Omental fat pad (tissue), 4 donors: ENCODE results near the gene PRPF31. TPM values are rescaled to one million over a fixed set of nuclear protein-coding genes. Genes with fewer than 3 reads are reported as not detected.
A peak's percentile ranks its signal among the peaks of the same experiment; 100 is the strongest.

Experiments
- ATAC-seq: fragments of 150-250 bp; one replicate; pipeline ENCODE4 v1.9.1; 2016; ENCODE audit warnings: mild to moderate bottlenecking, moderate library complexity; ENCODE audit not compliant: low FRiP score
- DNase-seq: peaks from one replicate; pipeline ENCODE4 v3.0.0-alpha.2; 2019; ENCODE audit warnings: low spot score
- CTCF ChIP-seq, 3 donors: fragments of 450-650 bp; IDR thresholded peaks; one replicate each; pipeline ENCODE4 v1.5.1; 2016 to 2017; ENCODE audit warnings: antibody characterized with exemption in 3 of 3, mild to moderate bottlenecking in 3 of 3, moderate library complexity in 2 of 3
- total RNA-seq, 4 donors: library from RNA; depleted of rRNA; stranded (reverse); fragments of >200 nt; gene quantifications; one replicate each; pipeline ENCODE4 v1.1.0, GENCODE V29; 2016

Gene PRPF31
- total RNA-seq, 4 donors from 2014 or later = 33.8 to 50.1 (median 39.7) TPM

GRCh38 chr19:54136086-54136863, 20.7 kb downstream of the PRPF31 start:
- no peak for TF ChIP-seq CTCF (IDR thresholded peaks at IDR 0.05)
- ATAC-seq (peak; percentile 1), DNase-seq (no peak)

- DNase-seq (peak; percentile 89), ATAC-seq (peak; percentile 96)
Observed at GRCh38 chr19:54136864-54137698, 21.5 kb downstream of the PRPF31 start.

GRCh38 chr19:54137699-54138488, 22.3 kb downstream of the PRPF31 start, which contains the start of gene CNOT3:
CNOT3 (plus strand) TSS chr19:54137762; CDS start chr19:54142979, 5,217 bp downstream.
- ATAC-seq (no peak), DNase-seq (no peak)
- TF ChIP-seq CTCF (IDR thresholded peaks at IDR 0.05) = no peak

More at GRCh38 chr19:54136864-54137698, 21.5 kb downstream of the PRPF31 start:
- no peak for TF ChIP-seq CTCF (IDR thresholded peaks at IDR 0.05)

- DNase-seq (no peak), ATAC-seq (no peak)
- no peak for TF ChIP-seq CTCF (IDR thresholded peaks at IDR 0.05)
Observed at GRCh38 chr19:54138489-54139256, 23.1 kb downstream of the PRPF31 start.

- ATAC-seq (no peak), DNase-seq (no peak)
- no peak for TF ChIP-seq CTCF (IDR thresholded peaks at IDR 0.05)
Observed at GRCh38 chr19:54141356-54141755, 25.8 kb downstream of the PRPF31 start.

GRCh38 chr19:54142166-54142780, 26.7 kb downstream of the PRPF31 start:
- TF ChIP-seq CTCF (IDR thresholded peaks at IDR 0.05) = no peak
- ATAC-seq = no peak
- DNase-seq = no peak
